Left kidney (tissue), 2 donors: ENCODE measurements around the gene ATP8B4. TPM values are rescaled to one million over a fixed set of nuclear protein-coding genes. Genes with fewer than 3 reads are reported as not detected.
"Not testable (repeated sequence)": the region's sequence is repeated elsewhere in the genome, so short reads cannot be mapped to it uniquely, and the experiment has no call there.

Experiments
- DNase-seq: peaks from one replicate; pipeline ENCODE4 v3.0.0-alpha.2; 2013
- polyA plus RNA-seq: library from polyadenylated mRNA; unstranded; fragments of 120-200 nt; gene quantifications from one replicate; pipeline ENCODE4 v1.2.1, GENCODE V29; 2013; ENCODE audit not compliant: insufficient read length

ATP8B4 gene
- polyA plus RNA-seq, 1 donor, result 3.8 TPM

DNA sequence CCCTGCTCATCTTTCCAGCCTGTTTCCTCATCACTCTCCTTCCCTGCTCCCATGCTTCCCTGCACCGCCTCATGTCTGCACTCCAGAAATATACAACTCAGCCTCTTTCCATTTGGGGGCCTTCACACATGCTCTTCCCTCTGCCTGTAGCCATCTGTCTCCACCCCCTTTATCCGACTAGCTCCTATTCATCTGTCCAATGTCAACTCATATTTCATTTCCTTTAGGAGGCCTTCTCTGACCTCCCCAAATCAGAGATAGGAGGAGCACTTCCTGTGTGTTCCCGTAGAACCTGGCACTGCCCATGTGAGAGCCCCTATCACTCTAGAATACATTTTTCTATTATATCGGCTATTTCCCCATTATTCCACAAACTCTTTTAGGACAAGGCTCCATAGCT, 10.6 kb downstream of the ATP8B4 start:
- DNase-seq, result no peak

DNA sequence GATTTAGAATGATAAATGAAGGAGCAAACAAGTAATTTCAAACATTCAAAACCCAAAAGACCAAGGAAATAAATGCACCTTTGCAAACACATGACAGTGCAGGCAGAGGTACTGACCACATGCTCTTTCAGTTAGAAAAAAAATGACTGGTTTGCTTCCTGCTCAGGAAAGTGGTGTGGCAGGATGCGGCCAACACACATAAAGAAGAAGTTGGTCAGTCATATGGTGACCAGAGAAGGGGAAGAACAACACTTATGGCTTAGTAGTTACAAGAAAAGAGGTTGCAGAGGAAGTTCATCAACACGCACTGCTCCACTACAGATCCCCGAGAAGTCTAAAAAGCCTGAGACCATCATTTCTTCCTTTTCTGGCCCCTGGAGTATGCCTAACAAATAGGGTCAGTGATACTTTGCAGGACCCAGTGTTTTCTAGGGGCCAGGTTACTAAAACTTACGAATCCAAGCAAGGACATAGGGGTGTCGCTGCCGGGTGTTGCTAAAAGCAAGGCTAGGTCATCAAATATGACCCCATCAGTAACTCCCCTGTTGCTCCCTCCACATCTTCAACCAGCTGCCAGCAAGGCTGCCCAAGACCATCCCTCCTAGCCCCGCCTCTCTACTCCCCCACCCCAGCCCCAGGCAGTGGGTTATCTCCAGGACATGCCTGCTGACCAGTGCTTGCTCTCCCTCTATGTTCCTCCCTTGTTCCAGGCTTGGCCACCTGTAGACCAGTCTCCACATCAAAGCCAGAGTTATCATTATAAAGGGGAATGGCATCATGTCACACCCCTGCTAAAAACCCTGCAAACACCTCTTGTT, 11.2 kb downstream of the ATP8B4 start:
- DNase-seq, result no peak

DNA sequence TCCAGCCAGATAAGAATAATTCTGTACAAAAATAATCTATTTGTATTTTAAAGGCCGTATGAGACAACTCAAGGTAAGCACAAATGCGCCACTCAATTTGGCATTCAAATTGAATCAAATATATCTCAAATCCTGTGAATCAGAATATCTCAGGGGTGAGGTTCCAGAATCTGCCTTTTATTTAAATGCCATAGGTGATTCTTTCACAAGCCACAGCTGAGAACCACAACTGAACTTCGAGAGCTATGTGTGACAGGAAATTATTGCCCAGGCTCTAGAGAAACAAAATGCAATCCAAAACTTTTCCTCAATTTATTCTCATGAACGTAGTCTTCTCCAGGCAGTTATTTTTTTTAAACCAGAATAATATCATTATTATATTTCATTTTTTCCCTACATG, 11.9 kb downstream of the ATP8B4 start:
- DNase-seq, result no peak

DNA sequence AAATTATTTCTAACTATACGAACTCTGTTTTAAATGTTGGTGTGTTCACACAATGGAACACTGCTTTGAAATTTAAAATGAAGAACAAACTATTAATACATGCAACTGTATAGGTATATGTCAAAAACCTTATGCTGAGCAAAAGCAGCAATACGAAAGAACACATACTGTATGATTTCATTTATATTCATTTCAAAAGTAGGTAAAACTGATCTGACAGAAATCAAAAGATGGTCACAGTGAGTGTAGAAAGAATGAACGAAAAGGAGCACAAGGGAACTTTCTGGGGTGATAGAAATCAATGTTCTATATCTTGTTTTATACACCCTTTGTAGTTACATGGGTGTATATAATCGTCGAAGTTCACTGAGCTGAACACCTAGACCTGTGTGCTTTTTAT, 12.6 kb downstream of the ATP8B4 start:
- no peak for DNase-seq

DNA sequence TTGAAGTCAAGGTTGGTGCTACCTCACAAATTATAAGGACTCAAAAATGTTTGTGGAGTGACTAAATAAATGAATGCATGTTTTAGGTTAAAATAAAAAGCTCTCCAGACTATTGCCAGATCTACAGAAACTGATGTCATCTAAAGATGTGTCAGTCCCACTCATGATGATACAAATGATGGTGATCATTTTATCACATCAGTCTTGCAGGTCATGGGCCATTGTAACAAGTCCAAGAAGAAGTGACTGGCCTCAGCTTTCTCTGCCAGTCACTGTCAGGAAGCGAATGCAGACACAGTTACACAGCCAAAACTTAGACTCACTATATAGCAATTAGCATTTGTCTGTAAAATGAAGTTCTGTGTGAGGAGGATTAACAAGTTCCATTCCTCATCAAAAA, 18.5 kb downstream of the ATP8B4 start:
- no peak for DNase-seq

DNA sequence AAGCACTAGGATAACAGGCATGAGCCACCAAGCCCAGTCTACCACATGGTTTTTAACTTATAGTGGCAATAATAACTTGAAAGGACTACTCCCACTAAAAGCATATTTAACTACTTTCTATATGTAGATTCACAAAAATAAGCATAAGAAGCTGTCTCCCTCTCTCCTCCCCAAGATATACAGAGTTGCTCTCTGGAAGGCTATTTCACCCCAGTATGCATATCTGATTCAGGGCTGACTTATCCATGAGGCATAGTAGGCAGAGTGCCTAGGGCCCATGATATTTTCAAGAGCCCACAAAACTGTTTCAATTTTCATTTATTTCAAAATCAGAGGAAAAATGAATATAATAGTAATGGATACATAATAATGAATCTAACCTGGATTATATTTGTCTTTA, 20.5 kb downstream of the ATP8B4 start:
- DNase-seq, result no peak

DNA sequence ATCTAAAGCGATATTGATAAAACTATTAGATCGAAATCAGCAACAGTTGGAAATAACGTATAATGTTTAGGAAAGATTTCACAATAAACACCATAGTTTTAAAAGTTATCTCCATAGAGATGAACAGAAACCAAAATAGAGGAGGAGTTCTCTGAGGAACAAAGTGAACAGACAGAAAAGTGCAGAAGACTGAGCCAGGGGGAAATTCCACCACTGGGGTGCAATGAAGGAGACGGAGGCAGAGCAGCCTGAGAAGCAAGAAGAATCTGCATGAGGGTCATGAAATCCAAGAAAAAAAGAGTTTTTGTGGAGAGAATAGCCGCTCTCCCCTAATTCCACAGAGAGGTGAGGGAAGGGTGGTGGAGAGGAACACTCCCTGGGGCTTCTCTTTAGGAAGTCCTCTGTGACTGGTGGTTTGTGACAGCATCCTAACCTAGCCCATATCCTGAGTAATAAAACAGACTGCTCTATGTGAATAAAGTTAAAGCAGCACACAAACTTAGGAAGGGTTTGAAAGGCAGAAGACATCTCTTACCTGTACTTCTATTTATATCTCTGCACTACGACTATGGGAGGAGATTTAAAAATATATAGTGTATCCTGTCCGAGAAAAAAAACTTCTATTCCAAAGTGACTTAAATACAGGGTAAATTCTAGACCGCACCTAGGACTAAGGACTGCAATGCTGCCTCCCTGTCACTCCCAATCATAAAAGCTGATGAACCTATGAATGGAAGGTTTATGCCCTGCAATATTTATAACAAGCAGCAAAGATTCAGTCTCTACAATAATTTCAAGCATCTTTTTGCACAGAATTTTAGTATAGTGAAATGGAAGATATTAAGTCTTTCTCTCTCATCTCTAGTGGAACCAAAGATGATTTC, 22.9 kb downstream of the ATP8B4 start:
- no peak for DNase-seq

DNA sequence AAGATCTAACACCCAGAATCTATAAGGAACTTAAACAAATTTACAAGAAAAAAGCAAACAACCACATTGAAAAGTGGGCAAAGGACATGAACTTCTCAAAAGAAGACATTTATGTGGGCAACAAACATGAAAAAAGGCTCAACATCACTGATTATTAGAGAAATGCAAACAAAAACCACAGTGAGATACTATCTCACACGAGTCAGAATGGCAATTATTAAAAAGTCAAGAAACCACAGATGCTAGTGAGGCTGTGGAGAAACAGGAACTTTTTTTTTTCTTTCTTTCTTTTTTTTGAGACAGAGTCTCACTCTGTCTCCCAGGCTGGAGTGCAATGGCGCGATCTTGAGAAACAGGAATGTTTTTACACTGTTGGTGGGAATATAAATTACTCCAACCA, 29.6 kb downstream of the ATP8B4 start:
- DNase-seq, result not testable (repeated sequence)

DNA sequence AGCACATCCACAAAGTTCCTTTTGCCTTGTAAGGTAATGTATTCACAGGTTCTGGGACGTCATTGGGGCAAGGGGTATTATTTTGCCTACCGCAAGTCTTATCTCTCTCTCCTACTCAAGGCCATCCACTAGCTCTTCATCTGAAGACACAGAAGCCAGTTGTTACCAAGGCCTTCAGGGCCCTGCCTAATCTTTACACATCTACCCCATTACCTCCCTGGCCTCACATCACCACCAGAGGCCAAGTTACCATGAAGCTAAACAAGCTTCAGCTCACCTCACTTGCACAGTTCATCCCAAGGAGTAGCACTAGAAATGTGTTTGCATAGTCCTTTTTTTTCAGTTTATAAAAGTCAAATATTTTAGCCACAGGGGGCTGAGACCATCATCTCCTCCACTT, 34.1 kb downstream of the ATP8B4 start:
- no peak for DNase-seq

DNA sequence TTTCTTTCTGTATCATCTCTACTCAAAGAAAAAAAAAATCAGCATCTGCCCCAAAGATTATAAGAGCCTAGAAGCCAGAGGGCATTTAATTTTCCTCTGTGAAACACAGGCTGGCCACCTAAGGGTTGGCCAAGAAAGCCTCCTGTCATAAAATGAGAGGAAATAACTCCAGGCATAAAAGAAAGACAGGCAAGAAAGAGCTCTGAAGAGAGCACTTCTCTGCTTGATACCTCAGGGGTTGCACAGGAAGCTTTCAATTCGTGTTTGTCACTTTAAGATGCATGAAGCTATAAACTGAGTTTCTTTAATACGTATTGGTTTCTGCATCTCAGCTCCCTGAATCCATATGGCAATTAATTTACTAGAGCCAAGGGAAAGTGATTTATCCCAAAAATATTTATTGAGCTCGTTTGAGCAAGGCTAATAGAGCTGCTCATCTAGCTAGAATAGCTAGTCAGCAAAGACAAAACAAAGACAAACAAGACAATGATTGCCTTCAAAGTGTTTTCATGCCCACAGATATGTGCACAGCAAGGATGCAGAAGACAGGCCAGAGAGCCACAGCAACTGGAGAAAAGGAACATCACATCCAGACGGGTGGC, 35.5 kb downstream of the ATP8B4 start:
- DNase-seq, result no peak

DNA sequence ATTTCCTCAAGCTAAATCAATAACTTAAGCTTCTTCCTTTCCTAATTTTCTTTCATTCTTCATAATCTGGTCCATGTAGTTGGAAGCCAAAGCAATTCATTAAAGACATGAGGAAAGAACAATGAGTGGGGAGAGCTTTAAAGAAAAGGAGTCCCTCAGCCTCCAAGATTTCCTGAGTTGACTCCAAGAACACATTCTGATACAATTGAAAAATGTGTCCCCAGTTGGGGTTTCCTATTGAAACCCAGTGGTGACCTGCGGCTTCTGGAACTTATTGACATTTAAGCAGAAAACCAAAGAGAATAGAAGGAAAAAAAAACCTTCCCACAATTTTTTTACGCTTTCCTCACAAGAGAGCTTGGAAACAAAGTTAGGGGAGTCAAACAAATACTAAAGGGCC, 37.0 kb downstream of the ATP8B4 start:
- DNase-seq, result no peak

DNA sequence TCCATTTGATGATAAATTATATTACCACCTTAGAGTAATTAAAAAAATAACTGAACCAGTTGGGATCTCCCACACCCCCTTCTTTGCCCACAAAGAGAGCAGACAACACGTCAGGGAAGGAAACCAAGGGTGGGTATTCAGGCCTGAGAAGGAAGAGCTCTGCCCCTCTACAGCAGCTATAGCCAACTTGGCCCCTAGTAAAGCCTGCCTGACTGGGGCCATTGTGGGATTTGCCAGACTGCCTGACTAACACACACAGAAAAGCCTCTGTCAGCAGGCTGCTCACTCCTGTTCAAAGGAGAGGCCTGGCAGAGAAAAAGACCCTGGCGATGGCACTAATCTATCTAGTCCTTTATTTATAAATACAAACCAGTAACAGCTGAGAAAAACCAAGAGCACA, 41.4 kb downstream of the ATP8B4 start:
- DNase-seq, result no peak

DNA sequence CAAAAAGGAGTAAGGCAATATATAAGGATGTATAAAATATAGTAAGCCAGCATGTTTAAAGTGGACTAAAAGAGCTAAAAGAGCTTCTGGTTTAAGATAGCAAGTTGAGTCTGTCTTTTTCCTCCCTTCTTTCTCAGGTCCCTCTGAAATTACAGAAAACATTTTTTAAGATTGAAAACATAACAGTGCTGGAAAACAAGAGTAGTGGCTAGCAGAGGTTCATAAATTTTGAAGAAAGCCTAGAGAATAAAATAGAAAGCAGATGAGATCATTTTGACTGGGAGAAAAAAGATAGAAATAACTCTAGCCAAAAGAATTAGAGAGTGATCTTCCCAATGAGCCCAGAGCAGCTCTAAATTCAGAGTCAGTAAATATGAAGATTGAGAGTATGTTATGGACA, 41.9 kb downstream of the ATP8B4 start:
- DNase-seq, result no peak

DNA sequence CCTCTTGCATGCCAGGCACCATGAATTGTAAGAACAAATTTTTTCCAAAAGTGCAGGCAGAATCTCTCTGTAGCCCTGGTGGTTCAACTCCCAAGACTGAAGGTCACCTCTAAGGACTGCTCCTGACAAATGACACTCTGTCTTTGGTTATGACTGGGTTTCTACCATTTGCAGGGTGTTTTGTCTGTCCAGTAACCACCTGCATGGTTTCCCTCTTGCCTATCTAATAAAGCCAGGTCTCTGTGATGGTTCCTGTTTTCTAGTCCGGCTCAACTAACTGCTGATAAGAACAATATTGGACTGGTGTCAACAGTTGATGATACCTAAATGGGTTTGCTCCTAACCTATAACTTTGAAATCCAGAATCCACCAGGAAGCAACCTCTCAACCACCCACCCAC, 43.7 kb downstream of the ATP8B4 start:
- DNase-seq, result no peak

DNA sequence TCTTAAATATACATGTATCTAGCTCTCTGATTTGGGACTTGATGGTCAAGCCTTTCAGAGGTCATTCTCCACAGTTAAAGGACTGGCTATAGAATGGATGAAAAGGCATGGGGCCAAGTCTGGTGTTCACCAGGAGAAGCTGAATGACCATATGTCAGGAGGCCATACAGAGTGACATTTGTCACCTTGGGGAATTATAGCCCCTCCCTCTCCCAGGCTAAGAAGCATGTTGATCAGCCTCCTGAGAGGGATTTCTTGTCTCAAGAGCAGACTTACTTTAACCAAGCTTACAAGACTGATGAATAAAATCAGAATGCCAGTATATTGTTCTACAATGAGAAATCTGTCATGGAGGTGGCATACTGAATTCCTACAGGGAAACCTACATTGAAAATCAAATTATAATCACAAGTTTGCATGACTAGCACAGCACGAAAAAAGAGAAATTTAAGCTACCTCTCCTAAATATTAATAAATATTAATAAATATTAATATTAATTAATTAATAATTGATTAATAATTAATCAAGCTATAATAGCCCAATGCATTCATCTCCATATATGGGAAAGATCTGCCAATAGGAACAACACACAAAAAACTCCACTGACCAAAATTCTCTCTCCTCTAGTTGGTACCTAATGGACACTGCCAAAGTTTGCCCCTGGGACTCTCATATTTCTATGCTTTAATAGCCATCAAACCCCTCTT, 47.3 kb downstream of the ATP8B4 start:
- no peak for DNase-seq

DNA sequence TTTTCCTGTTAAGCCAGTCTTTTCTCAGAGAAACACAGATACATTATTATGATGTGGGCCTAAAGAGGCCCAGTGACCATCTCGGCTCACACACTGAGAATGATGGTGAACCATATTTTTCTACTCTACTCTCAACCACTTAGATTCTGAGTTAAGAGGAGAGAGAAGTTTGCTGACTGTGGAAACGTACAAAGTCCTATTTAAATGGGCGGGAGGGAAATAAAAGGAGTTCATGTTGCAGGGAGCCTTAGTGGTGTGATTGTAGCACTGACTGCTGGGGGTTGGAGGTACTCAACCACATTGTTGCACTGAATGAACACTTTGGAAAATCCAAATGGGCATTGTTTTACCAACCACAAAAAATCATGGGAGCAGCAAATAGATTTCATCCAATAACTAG, 51.0 kb downstream of the ATP8B4 start:
- DNase-seq, result no peak

DNA sequence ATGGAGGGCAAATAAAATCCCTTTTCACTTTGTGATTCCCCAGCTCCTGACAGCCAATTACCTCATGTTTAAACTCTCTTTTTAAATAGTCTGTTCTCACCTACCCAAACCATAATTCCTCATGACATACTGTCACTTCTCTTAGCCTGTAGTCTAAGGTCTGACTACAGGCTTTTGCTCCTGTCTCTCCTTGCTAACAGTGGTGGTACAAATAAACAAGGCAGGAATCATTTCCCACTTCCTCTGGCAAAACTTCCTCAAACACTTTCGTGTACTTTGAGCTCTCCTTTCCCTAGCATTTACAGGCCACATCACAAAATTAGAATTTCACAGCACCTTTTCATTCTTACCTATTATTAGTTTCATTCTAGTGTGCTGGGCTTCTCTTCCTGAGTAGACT, 51.8 kb downstream of the ATP8B4 start:
- DNase-seq, result no peak

DNA sequence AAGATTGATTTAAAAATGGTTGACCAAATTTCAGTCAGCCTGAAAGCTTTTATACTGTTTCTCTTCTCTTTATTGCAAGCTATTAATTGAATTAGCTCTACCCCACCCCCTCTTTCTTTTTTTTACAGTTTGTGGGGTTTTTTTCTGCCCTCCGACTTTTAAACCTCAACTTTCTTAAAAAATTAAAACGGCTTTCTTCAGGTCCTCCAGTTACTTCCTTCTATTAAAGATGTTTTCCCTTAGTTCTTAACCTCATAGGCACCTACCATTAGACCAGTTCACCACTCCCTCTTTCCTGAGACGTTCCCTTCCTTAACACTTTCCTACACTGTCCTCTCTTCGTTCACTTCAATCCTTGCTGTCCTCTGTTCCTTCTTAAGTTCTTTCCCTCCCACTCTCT, 52.4 kb downstream of the ATP8B4 start:
- DNase-seq, result no peak

DNA sequence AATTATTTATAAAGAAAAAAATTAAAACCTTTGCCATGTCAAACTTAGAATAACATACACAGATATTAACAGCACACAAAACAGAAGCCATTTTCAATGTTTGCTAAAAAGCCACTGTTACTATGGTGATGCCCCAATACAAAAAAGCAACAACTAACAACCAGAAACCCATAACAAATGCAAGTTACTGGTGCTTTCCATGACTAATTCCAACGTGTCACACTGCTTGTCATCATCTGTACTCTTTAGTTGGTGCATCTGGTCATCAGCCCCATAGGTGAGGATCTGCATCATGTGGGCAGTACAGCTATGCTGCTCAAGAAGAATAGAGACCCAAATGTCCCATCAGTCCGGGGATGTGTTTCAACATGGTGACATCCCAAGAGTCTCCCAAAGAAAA, 52.8 kb downstream of the ATP8B4 start:
- no peak for DNase-seq

DNA sequence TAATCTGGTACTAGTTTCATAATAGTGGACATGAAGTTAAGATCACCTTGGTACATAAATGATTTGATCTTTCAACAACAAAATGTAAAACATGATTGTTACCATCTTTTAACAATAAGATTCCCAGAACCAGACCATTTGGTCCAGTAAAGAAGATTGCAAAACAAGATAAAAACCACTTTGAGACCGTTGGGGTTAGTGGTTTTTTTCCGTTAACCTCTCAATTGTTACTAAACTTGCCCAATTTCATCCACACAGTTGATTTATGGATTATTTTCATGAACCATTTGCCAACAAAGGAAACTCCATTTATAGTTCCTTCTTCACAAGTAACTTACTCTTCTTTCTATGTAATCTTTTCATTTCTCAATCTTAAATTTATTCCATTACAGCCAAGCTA, 53.8 kb downstream of the ATP8B4 start:
- no peak for DNase-seq

DNA sequence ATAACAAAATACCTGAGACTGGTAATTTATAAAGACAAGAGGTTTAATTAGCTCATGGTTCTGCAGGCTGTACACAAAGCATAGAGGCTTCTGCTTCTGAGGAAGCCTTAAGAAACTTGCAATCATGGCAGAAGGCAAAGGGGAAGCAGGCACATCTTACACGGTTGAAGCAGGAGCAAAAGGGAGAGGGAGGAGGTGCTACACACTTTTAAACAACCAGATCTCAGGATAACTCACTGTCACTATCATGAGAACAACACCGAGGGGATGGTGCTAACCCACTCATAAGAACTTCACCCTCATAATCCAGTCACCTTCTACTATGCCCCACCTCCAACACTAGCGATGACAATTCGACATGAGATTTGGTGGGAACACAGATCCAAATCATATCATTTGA, 54.4 kb downstream of the ATP8B4 start:
- no peak for DNase-seq

DNA sequence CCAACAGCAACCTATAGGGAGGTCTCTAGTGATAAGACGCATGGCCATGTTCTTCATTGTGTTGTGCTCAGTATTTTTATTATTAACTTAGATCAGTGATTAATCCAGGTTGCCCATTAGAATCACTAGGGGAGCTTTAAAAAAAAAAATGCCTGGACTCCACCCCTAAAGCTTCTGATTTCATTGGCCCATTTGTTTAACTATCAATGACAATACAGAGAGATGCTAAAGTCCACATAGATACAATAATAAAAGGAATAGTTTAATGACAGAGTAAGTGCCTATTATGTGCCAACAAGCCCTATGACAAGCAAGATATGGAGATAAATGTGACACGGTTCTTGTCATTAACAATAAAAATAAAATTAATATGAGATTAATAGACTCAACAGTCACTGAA, 55.8 kb downstream of the ATP8B4 start:
- DNase-seq, result no peak

DNA sequence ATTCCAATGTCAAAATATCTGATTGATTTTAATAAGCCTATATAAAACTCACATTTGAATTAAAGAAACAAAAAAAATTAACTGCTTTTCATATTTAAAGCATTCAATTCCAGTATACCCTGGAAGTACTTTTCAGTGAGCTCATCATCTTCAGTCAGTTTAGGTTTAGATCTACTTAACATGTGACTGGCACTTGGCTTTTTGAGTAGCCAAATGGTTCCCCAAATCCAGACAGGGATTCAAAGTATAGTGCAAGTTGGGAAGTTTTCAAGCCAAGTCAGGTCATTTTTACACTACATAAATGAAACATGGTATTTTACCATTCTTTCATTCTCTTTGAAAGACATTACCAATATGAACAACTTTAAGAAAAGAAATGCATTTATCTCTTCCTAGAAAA, 57.5 kb downstream of the ATP8B4 start:
- DNase-seq, result no peak
